GM19238 (cell line): Measurements from ENCODE around the gene ASGR1.
A peak's percentile ranks its signal among the peaks of the same experiment; 100 is the strongest.
"Not testable (repeated sequence)": the region's sequence is repeated elsewhere in the genome, so short reads cannot be mapped to it uniquely, and the experiment has no call there.

Source experiments
- DNase-seq: peaks from one replicate; pipeline ENCODE4 v3.0.0; 2011; ENCODE audit warnings: low spot score; ENCODE audit not compliant: insufficient read length

Gene ASGR1

DNA sequence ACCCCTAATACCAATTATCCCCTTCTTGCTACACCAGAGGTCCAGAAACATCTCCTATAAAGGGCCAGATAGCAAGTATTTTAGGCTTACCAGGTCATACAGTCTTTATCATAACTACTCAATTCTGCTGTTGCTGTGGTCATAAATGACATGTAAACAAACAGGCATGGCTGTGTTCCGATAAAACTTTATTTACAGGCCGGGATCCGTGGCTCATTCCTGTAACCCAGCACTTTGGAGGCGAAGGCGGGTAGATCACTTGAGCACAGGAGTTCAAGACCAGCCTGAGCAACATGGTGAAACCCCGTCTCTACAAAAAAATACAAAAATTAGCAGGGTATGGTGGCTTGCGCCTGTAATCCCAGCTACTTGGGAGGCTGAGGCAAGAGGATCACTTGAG is 12.3 kb downstream of the ASGR1 start:
- no peak for DNase-seq

DNA sequence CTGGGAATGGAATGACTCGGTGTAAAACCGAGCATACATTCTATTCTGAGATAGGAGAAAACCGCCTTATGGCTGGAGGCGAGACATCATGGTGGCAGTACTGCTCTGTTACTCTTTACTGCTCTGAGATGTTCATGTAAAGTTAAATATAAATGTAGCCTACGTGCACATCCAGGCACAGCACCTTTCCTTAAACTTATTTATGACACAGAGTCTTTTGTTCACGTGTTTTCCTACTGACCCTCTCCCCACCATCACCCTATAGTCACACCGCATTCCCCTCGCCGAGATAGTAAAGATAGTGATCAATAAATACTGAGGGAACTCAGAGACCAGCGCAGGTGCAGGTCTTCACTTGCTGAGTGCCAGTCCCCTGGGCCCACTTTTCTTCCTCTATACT is 19.6 kb downstream of the ASGR1 start:
- DNase-seq: not testable (repeated sequence)

DNA sequence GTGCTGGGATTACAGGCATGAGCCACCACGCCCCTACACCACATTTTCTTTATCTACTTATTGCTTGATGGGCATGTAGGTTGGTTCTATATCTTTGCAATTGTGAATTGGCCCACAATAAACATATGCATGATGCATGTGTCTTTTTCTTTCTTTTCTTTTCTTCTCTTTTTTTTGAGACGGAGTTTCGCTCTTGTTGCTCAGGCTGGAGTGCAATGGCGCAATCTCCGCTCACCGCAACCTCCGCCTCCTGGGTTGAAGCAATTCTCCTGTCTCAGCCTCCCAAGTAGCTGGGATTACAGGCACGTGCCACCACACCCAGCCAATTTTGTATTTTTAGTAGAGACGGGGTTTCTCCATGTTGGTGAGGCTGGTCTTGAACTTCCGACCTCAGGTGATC is 20.7 kb downstream of the ASGR1 start:
- DNase-seq: not testable (repeated sequence)

DNA sequence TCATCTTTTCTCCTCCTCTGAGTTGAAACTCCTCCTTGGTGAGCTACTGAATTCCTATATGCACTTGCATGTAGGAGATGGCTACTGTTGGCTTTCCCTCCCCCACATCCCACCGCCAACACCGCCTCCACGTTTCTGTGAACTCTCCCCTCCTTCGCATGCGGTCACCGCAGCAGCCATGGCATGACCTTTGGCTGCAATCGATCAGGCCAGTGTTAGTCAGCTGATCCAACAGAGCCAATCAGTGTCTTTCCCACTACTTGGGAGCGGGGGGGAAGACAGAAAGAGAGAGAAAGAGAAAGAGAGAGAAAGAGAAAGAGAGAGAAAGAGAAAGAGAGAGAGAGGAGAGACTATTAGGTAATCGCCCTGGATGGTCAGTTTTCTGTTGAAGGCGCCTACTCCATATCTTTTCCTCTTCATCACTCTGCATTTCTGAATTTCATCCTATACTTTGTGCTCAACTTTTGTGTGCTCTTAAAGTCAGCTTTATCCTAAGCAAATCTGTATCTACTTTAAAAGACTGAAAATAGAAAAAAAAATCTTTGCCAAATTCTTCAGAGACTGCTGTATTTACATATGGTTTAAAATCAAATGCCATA is 22.7 kb downstream of the ASGR1 start:
- no peak for DNase-seq

DNA sequence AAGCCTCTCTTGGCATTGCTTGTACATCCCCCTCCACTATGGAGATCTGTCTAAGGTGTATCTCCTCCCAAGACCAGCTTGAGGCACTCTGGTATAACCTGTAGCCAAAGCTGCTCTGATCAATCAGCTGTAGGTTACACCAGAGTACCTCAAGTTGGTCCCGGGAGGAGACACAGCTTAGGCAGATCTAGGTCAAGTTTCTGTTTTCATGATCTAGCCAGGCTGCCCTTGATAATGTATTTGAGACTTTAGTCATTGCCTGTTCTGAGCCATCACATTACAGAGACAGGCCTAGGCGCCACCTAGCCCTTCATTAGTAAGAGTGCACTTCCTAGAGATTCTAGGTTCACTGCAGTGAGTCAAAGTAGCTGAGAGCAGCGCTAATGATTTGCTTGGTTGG is 31.4 kb downstream of the ASGR1 start:
- DNase-seq: no peak

DNA sequence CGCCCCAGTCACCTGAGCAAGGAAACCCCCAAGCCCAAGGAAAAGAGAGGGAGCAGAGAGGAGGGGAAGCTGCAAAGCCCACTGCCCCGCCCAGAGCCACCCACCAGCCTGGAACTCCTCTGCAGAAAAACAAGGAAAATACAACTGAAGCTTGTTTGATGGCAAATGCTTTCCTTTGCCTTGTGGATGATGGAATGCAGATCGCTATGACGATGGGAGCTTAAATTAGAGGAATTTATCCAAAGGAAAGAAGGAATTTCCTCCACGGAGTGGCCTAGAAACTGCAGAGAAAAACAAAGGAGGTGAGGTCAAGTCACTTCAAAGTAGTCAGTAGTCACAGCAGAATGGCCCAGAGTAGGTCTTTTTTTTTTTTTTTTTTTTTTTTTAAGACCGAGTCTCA is 33.1 kb downstream of the ASGR1 start:
- DNase-seq: no peak

DNA sequence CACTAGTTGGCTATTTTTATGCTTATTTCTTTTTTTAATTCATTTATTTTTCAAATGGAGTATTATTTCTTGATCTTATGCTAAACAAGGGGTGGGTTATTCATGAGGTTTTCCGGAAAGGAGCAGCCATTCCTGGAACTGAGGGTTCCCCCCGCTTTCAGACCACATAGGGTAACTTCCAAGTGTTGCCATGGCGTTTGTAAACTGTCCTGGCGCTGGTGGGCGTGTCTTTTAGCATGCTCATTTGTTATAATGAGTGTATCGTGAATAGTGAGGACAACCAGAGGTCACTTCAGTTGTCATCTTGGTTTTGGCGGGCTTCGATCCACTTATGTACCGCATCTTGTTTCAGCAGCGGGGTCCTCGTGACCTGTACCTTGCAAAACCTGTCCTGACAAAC is 35.0 kb downstream of the ASGR1 start:
- DNase-seq: no peak

DNA sequence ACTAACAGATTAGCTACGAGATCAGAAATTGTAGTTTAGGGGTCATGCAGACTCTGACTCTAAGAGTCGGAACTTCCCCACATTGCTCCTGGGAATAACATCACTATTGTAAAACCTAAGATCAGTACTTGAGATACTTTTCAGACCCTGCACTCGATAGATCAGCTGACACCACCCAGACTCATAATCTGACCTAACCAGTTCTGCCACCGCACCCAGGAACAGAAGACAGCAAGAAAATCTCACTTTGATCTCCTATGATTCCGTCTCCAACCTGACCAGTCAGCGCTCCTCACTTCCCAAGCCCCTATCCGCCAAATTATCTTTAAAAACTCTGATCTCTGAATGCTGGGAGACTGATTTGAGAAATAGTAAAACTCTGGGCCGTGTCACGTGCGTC is 37.3 kb downstream of the ASGR1 start:
- no peak for DNase-seq

DNA sequence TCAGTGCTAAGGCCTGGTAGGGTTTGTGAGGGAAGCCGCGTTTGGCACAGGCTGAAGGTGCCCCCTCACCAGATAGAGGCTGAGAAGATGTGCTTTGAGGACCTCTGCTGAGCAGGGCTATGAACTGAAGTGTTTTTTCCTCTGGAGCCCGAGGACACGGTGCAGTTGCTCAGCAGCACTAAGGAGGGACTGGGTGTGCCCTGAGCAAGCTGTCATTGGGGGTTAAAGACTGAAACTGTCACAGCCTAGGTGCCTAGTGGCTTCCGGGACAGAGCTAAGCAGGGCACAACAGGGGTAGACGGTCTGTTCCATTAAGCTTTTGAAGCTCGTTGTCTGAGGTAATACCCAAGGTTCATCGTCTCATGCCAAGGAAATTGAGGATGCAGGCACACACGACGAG is 39.8 kb downstream of the ASGR1 start:
- no peak for DNase-seq

DNA sequence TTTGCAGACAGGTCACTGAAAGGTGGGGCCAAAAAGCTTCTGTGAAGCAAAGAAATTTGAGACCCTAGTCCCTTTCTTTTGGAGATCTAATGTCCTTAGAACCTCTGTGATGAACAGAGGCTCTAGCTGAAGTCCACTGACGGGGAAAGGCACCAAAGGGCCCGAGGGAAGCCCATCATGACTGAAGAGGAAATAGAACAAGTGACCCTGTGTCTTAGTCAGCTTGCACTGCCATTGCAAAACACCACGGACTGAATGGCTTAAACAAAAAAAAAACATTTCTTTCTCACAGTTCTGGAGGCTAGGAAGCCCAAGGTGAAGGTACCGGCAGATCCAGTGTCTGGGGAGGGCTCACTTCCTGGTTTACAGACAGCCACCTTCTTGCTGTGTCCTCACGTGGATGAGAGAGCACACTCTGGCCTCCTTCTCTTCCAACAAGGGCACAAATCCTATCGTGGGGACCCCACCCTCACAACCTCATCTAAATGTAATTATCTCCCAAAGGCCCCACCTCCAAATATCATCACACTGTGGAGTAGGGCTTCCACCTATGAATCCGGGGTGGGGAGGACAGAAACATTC is 40.3 kb downstream of the ASGR1 start:
- no peak for DNase-seq

DNA sequence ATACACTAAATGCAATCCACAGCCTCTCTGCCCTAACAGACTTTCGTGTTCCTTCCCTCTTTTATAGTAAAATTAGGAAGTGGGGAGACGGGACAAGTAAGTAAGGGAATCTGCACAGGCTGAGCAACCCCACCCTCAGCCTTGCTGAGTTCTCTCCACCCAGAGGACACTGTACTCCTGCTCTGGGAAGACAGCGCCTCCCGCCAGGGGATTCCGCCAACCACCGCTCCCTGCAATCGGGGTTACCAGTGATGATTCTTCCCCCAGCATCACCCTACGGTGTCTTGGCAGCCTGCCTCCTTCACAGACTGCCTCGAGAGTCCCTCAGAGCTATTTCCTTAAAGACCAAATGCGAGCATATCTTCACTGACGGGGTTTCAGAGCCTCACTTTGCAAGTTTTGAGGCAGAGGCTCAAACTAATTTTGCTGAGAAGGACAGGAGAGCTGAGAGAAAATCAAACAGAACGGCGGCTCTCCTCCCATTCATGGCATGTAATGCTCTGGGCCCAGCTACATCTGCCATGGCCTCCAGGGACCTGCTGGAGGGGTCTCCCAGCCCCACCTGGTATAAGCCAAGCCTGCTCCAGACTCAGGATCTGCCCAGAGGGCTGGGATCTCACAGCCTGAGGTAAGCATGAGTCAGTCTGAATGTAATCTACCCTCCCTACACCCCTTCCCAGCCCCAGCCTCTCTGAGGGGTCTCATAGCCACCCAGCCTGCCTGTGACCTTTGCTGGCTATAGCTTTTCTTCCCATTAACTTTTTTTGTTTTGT is 41.8 kb downstream of the ASGR1 start:
- DNase-seq: no peak

DNA sequence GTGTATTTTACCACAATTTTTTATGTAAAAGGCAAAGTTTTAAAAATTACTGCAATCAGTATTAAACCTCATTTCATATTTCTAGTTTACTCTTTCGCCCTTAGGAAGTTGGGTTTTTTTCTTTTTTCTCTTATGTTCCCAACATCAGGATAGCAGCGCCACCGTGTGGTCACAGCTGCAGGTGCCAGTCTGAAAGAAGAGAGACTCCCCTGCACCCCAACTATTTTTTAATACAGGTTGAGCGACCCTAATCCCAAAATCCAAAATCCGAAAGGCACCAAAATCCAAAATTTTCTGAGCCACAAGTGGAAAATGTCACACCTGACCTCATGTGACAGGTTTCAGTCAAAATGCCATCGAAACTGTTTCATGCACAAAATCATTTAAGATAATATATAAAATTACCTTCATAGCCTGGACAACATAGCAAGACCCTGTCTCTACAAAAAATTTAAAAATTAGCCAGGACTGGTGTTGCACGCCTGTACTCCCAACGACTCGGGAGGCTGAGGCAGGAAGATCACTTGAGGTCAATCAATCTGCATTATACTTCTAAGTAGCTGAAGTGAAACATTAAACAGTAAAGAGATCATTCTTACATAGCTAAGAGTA is 42.8 kb downstream of the ASGR1 start:
- DNase-seq: peak; percentile 36

DNA sequence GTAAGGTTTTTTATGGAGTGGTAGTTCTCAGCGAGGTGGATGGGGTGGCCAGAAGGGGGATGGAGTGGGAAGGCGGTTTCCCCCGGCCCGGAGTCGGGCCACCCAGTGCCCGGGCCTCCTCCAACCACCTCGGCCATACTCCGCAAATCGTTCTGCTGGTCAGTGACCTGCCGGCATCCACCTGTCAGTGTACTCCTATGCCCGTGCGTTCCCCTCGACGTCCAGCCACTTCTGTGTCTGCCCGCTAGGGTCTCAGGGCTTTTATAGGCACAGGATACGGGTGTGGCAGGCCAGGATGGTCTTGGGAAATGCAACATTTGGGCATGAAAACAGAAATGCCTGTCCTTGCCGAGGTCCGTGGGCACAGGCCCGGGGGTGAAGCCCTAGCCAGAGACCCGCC is 45.3 kb downstream of the ASGR1 start:
- no peak for DNase-seq

DNA sequence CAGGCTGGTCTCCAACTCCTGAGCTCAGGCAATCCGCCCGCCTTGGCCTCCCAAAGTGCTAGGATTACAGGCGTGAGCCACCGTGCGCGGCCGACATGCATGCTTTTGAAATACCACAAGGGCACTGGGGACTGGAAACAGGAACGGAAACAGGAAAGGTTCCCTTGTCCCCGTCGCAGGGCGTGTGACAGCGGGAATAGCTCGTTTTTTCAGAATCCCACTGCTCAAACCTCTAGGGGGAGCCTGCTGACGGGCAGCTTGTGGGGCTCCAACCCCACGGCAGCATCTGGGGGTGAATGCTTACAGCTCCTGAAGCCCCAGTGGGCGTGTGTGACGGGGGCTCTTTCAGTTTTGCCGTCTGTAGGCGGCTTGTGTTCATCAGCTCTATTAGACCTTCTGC is 45.7 kb downstream of the ASGR1 start:
- DNase-seq: no peak

DNA sequence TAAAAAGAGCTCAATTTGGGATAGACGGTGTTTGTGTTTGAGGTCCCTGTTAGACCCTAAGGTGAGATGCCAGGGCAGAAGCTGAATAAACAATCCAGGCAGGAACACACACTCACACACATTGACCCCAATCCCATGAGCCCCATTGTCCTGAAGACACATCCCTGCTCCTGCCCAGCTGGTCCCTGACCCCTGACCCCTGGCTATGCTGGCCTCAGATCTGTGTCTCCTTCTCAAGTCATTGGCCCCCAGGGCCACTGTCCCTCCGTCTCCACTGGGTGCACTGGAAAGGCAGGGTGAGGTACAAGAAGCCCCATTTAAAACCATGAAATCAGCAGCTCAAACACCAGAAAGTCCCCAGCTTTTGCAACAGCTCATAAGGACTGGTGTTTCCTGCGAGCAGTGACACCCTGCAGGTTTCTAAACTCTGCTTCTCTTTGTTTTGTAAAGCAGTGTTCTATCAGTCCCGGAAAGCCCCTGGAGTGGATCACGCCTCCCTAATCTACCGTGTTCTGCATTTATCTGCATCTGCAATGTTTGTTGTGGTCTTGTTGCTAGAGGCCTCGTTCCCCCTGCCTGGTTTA is 46.6 kb downstream of the ASGR1 start:
- peak; percentile 62 for DNase-seq

DNA sequence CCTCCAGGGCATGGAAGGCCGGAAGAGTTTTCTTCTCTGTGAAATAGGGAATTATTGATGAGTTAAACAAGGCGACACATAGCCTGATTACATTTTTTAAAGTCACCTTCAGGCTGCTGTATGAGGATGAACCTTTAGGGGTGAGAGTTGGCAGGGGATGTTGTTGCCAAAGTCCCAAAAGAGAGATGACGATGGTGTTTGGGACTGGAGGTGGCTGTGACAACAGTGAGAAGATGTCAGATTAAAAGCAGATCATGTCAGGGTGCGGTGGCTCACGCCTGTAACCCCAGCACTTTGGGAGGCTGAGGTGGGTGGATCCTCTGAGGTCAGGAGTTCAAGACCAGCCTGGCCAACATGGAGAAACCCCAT is 47.8 kb downstream of the ASGR1 start:
- DNase-seq: no peak

DNA sequence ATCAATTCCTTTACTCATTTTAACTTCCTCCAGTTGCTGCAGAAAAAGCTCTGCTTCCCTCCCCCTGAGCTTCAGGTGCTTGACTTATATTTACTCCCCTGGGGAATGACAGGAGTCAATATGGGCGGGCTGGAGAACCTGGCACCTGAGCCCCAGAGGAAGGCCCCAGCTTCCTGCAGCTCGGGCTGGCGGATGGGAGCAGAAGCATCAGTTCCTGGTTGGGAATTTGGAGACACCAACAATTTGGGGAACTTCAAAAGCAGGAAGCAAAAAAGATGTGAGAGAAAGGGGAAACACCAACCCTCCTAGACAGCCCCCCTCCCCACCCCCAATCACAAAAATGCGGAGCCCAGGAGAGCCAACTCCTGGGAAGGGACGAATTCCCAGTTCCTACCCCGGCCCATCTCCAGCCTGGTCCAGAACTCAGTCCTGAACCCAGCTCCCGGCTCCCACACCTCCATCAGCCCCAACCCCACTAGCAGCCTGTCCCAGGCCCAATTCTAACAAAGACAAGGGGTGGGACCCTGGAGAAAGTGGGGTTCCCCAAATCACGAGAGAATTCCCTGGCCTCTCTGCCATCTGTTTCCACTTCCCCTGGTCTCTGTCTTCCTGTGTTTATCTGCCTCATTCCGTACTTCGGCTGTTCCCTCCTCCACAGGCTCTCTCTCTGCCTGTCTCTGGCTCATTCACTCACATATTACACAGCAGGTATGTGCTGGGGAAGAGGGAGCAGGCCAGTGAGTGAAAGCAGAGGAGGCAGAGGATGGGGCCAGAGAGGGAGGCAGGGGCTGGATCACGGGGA is 48.3 kb downstream of the ASGR1 start:
- no peak for DNase-seq

DNA sequence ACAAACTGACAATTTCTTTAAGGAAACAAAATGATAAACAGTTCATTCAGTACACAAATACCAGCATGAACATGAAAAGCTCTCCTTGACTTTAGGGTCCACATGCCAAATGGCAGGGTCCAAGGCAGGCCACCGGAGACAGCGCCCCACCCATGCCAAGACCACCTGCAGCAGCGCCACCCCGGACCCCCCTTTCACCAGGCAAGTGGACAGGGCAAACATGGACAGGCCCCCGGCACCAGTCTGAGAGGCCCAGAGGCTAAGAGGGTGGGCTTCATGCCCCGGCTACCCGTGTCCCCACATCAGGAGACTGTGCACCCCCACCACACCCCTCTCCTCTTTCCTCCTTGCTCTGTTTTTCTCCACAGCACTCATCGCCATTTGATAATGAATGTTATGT is 49.9 kb downstream of the ASGR1 start:
- DNase-seq: no peak

DNA sequence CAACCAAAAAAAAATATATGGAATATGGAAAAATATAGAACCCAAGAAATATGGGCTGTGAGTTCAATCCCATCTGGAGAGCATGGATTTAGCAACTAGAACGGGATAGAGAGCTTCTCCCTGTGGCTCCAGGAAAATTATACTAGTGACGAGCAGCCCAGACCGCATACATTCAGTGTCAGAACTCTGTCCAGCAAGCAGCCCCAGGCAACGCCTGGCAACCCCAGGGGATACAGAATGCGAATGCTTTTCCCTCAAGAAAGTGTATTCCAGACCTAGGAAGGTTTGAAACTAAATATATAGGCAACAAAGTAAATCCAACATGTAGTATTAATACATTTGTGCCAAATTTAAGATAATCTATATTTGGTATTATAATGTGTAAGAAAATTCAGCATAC is 51.0 kb downstream of the ASGR1 start:
- DNase-seq: no peak

DNA sequence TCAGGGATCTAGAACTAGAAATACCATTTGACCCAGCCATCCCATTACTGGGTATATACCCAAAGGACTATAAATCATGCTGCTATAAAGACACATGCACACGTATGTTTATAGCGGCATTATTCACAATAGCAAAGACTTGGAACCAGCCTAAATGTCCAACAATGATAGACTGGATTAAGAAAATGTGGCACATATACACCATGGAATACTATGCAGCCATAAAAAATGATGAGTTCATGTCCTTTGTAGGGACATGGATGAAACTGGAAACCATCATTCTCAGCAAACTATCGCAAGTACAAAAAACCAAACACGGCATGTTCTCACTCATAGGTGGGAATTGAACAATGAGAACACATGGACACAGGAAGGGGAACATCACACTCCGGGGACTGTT is 51.7 kb downstream of the ASGR1 start:
- not testable (repeated sequence) for DNase-seq

DNA sequence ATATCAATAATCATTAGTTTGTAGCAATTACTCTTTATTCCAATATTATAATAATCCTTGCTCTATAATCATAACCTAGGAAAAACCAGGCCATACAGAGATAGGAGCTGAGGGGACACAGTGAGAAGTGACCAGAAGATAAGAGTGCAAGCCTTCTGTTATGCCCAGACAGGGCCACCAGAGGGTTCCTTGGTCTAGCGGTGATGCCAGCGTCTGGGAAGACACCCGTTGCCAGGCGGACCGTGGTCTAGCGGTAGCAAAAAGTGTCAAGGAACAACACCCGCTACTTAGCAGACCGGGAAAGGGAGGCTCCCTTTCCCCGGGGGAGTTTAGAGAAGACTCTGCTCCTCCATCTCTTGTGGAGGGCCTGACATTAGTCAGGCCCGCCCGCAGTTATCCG is 52.8 kb downstream of the ASGR1 start:
- not testable (repeated sequence) for DNase-seq
